Calu3 (cell line): ENCODE data around the gene BRI3BP. TPM values are rescaled to one million over a fixed set of nuclear protein-coding genes. Genes with fewer than 3 reads are reported as not detected.

Experiments
- BruUV-seq: library from RNA; stranded (reverse); fragments of 400-500 nt; replicated peaks from 2 replicates; lab custom pipeline; 2021; lab: Mats Ljungman, UMichigan
- CTCF ChIA-PET: fragments of 300-600 bp; sonication (Branson Sonifier 250); formaldehyde crosslinking; loops from one replicate; lab custom pipeline; 2022; ENCODE audit warnings: antibody characterized with exemption; lab: Charles Lee
- DNase-seq: peaks from one replicate; pipeline ENCODE4 v3.0.0; 2022
- H3K27ac Mint-ChIP-seq: one replicate; pipeline ENCODE4 v1.8.0; 2022; ENCODE audit warnings: mixed read lengths; ENCODE audit not compliant: unreplicated experiment
- H3K27me3 Mint-ChIP-seq: one replicate; pipeline ENCODE4 v1.8.0; 2022; ENCODE audit warnings: mixed read lengths; ENCODE audit not compliant: unreplicated experiment
- H3K36me3 Mint-ChIP-seq: one replicate; pipeline ENCODE4 v1.8.0; 2022; ENCODE audit warnings: mild to moderate bottlenecking, moderate library complexity, mixed read lengths; ENCODE audit not compliant: insufficient read depth, unreplicated experiment
- H3K4me1 Mint-ChIP-seq: one replicate; pipeline ENCODE4 v1.8.0; 2022; ENCODE audit warnings: mild to moderate bottlenecking, low read depth, mixed read lengths; ENCODE audit not compliant: unreplicated experiment
- H3K4me3 Mint-ChIP-seq: one replicate; pipeline ENCODE4 v1.8.0; 2022; ENCODE audit warnings: mild to moderate bottlenecking, low read depth, moderate library complexity, mixed read lengths; ENCODE audit not compliant: unreplicated experiment
- H3K9me3 Mint-ChIP-seq: one replicate; pipeline ENCODE4 v1.8.0; 2022; ENCODE audit warnings: low read depth, mixed read lengths; ENCODE audit not compliant: unreplicated experiment
- intact Hi-C: fragments of 100-400 bp; cut with micrococcal nuclease; formaldehyde crosslinking; loops from one replicate; pipeline ENCODE4 v1.10.0; 2022; ENCODE audit not compliant: unreplicated experiment
- total RNA-seq: library from RNA; stranded (reverse); gene quantifications from 2 replicates; pipeline ENCODE4 v1.2.3, GENCODE V29; 2022
- TF ChIP-seq, protein P1 (sequence below): fragments of 200-600 bp; IDR thresholded peaks from one replicate; pipeline ENCODE4 v1.8.0; 2022; ENCODE audit warnings: antibody characterized with exemption; ENCODE audit not compliant: unreplicated experiment

BRI3BP gene
- total RNA-seq, 1 experiment from 2014 or later, result 94.0 TPM

GRCh38 chr12:124949066-124949465 is 44.4 kb upstream of the BRI3BP start:
- Mint-ChIP-seq H3K27ac (no peak overlapping the region), H3K27me3 (no peaks in the 10 kb centered on the region), H3K36me3 (peaks cover 57% of the 10 kb centered on the region), H3K4me1 (no peaks in the 10 kb centered on the region), H3K4me3 (no peak overlapping the region), H3K9me3 (no peaks in the 10 kb centered on the region)
- no peak for DNase-seq
- intact Hi-C loops, result no loop called here
- TF ChIP-seq, protein P1, sequence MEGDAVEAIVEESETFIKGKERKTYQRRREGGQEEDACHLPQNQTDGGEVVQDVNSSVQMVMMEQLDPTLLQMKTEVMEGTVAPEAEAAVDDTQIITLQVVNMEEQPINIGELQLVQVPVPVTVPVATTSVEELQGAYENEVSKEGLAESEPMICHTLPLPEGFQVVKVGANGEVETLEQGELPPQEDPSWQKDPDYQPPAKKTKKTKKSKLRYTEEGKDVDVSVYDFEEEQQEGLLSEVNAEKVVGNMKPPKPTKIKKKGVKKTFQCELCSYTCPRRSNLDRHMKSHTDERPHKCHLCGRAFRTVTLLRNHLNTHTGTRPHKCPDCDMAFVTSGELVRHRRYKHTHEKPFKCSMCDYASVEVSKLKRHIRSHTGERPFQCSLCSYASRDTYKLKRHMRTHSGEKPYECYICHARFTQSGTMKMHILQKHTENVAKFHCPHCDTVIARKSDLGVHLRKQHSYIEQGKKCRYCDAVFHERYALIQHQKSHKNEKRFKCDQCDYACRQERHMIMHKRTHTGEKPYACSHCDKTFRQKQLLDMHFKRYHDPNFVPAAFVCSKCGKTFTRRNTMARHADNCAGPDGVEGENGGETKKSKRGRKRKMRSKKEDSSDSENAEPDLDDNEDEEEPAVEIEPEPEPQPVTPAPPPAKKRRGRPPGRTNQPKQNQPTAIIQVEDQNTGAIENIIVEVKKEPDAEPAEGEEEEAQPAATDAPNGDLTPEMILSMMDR, result no peak
- CTCF ChIA-PET, result no interaction called here
- no TSS peak for BruUV-seq

GRCh38 chr12:124949779-124950728 is 43.4 kb upstream of the BRI3BP start:
- peaks cover 66% of the 10 kb centered on the region for H3K36me3 Mint-ChIP-seq
- no peak overlapping the region for H3K4me3 Mint-ChIP-seq
- no peak for DNase-seq
- BruUV-seq, result no TSS peak
- CTCF ChIA-PET, result no interaction called here
- TF ChIP-seq, protein P1, result no peak
- no peaks in the 10 kb centered on the region for H3K4me1 Mint-ChIP-seq
- H3K9me3 Mint-ChIP-seq, result no peaks in the 10 kb centered on the region
- intact Hi-C loops, result no loop called here
- H3K27ac Mint-ChIP-seq, result no peak overlapping the region
- H3K27me3 Mint-ChIP-seq, result no peaks in the 10 kb centered on the region

GRCh38 chr12:124952295-124952694 is 41.1 kb upstream of the BRI3BP start:
- Mint-ChIP-seq H3K4me3 (no peak overlapping the region), H3K36me3 (peaks cover 56% of the 10 kb centered on the region), H3K9me3 (no peaks in the 10 kb centered on the region), H3K4me1 (no peaks in the 10 kb centered on the region), H3K27ac (no peak overlapping the region), H3K27me3 (no peaks in the 10 kb centered on the region)
- no TSS peak for BruUV-seq
- TF ChIP-seq, protein P1, result no peak
- intact Hi-C loops, result no loop called here
- CTCF ChIA-PET, result no interaction called here
- no peak for DNase-seq

DNA sequence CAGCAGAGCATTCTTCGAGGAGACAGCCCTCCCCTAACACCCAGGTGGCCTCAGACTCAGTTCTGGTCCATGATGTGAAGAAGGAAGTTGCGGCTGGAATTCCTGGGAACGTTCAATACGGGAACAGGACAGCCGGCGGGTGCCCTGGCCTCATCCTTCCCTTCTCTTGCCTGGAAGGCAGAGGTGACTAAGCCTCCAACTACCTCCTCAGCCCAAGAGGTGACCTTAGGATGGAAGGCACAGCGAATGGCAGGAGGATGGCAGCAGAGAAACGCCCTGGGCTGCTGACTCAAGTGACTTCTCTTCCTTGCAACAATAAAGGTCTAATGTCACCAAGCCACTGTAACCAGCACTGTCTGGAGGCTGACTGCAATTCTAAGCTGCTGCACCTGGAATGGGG is 40.6 kb upstream of the BRI3BP start:
- Mint-ChIP-seq H3K36me3 (peaks cover 54% of the 10 kb centered on the region), H3K4me3 (no peak overlapping the region), H3K27ac (no peak overlapping the region), H3K9me3 (no peaks in the 10 kb centered on the region), H3K27me3 (no peaks in the 10 kb centered on the region), H3K4me1 (no peaks in the 10 kb centered on the region)
- no TSS peak for BruUV-seq
- no peak for DNase-seq
- TF ChIP-seq, protein P1, result no peak
- CTCF ChIA-PET, result no interaction called here
- intact Hi-C loops, result no loop called here
